ENCODE results near the gene PRSS57.
"Not testable (repeated sequence)": the region's sequence is repeated elsewhere in the genome, so short reads cannot be mapped to it uniquely, and the experiment has no call there.

- TF ChIP-seq CTCF (conservative IDR thresholded peaks at IDR 0.05 in 1 of 2, IDR thresholded peaks at IDR 0.05 in 1 of 2; ENCODE audit: low read depth in 1 of 2, low read length in 2 of 2); EZH2 (IDR thresholded peaks at IDR 0.05; ENCODE audit: low read length, missing control alignments): not testable (repeated sequence)
Measured at GRCh38 chr19:699885-700284, 4.6 kb upstream of the PRSS57 start.
